Muscle of arm (tissue), 12 donors: ENCODE data around the gene G6PC3. TPM values are rescaled to one million over a fixed set of nuclear protein-coding genes. Genes with fewer than 3 reads are reported as not detected.
A peak's percentile ranks its signal among the peaks of the same experiment; 100 is the strongest.

Experiments
- DNase-seq: peaks from one replicate; pipeline ENCODE4 v3.0.0-alpha.2; 2013
- polyA plus RNA-seq, 12 donors: library from polyadenylated mRNA; unstranded; fragments of 120-200 nt; gene quantifications; one replicate each; pipeline ENCODE4 v1.2.1, GENCODE V29; 2013; ENCODE audit not compliant: insufficient read length in 12 of 12

Gene G6PC3
- polyA plus RNA-seq, 12 donors: 25.8 to 65.2 (median 34.2) TPM; not detected in 1

GRCh38 chr17:44049294-44050060, 21.1 kb upstream of the G6PC3 start:
- no peak for DNase-seq

GRCh38 chr17:44053125-44053872, 17.2 kb upstream of the G6PC3 start:
- no peak for DNase-seq

GRCh38 chr17:44059101-44059892, 11.2 kb upstream of the G6PC3 start:
- no peak for DNase-seq

- no peak for DNase-seq
These were observed 9.1 kb upstream of the G6PC3 start for GRCh38 chr17:44061446-44061845.

- DNase-seq: no peak
These were observed 7.7 kb upstream of the G6PC3 start for GRCh38 chr17:44062871-44063270.

GRCh38 chr17:44063704-44064639, 6.6 kb upstream of the G6PC3 start:
- DNase-seq: no peak

GRCh38 chr17:44065668-44066203, 4.8 kb upstream of the G6PC3 start:
- DNase-seq: no peak

- DNase-seq: peak; percentile 95
These were observed 4.2 kb upstream of the G6PC3 start, which contains the start of gene LSM12 for GRCh38 chr17:44066204-44066930. Gene LSM12, minus strand, starts transcription at chr17:44066671. Its CDS starts 84 bp downstream, at chr17:44066587.

- DNase-seq: no peak
These were observed 3.0 kb upstream of the G6PC3 start for GRCh38 chr17:44067545-44067940.

- no peak for DNase-seq
These were observed 521 bp upstream of the G6PC3 start for GRCh38 chr17:44069974-44070454.

GRCh38 chr17:44071198-44071520, 624 bp downstream of the G6PC3 start:
- DNase-seq: no peak

- DNase-seq: no peak
These were observed 1.2 kb downstream of the G6PC3 start for GRCh38 chr17:44071772-44072171.

- no peak for DNase-seq
These were observed 3.8 kb downstream of the G6PC3 start for GRCh38 chr17:44074231-44074910.

- no peak for DNase-seq
These were observed 4.4 kb downstream of the G6PC3 start for GRCh38 chr17:44074911-44075285.

GRCh38 chr17:44075598-44076293, 5.2 kb downstream of the G6PC3 start:
- DNase-seq: no peak

- DNase-seq: no peak
These were observed 6.4 kb downstream of the G6PC3 start for GRCh38 chr17:44076716-44077594.

- no peak for DNase-seq
These were observed 7.0 kb downstream of the G6PC3 start for GRCh38 chr17:44077595-44077909.

- no peak for DNase-seq
These were observed 7.9 kb downstream of the G6PC3 start for GRCh38 chr17:44078412-44078811.
